Stimulated activated CD4-positive, alpha-beta T cell treated with anti-CD3 and anti-CD28 coated beads, Interleukin-12 subunit alpha, Interleukin-12 subunit beta, amount 100 ng/mL, for 4 hours (primary cell): Measurements from ENCODE around the gene SVIL.
"Not testable (repeated sequence)": the region's sequence is repeated elsewhere in the genome, so short reads cannot be mapped to it uniquely, and the experiment has no call there.

Source experiments
- DNase-seq: peaks from one replicate; pipeline ENCODE4 v3.0.0-alpha.2; 2020

SVIL gene

DNA sequence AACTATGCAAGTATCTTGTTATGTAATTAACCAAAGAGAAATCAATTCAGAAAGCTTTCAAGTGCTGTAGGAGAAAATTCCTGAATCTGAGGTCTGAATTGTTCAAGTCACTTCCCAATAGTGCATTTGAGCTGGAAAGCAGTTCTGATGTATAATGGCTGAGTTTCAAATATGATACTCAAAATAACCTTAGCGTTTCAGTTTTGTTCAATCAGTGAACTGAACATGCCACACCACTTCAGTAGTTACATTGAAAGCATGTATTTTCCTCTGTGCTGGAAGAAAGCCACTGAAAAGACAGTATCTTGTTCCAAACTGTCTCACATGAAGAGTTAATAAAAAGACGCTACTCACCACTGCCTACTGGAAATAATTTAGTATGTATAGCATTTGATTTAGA lies 64.5 kb downstream of the SVIL start:
- not testable (repeated sequence) for DNase-seq

GRCh38 chr10:29569795-29570194 lies 65.0 kb downstream of the SVIL start:
- no peak for DNase-seq

DNA sequence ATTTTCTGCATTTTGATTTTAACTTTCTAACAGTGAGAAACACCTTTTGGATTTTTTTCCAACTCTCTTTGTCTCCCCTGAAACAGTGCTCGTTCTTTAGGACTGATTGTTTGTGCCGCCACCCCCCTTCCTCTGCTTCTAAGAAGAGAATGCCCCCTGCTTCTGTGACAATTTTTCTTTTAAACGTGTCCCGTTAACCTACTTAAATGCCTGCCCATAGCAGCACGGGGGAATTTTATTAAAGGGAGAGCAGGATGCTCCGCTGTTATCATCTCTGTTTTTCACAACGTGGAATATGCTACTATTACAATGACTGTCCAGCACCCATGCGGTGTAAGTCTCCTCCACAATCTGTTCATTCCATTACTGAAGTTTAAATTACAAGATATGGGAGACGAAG lies 67.8 kb downstream of the SVIL start:
- no peak for DNase-seq

GRCh38 chr10:29566209-29566608 lies 68.6 kb downstream of the SVIL start:
- DNase-seq: not testable (repeated sequence)

DNA sequence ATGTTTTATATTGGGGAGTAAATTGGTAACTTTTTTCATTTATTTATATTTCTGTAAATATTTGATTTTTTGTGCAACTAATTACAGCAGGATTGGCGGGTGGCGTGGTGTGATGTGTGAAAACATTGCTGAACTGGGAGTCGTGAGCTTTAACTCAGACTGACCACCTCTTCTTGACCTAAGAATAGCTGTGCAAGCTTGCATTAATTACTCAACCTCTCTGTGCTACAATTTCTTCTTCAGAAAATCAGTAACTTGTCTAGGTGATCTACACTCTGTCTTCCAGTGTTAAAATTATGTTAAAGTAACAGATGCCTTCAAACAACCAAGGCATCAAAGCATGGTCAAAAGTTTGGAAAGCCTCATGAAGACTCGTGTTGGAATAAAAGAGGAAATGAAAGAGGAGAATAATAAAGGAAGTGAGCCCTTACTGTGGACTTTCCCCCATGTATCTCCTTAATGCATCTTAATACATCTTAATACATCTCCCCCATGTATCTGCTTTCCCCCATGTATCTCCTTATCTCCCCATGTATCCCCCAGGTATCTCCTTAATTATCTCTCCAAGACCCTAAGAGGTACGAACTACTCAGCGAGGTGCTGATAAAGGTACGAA lies 71.2 kb downstream of the SVIL start:
- DNase-seq: no peak

DNA sequence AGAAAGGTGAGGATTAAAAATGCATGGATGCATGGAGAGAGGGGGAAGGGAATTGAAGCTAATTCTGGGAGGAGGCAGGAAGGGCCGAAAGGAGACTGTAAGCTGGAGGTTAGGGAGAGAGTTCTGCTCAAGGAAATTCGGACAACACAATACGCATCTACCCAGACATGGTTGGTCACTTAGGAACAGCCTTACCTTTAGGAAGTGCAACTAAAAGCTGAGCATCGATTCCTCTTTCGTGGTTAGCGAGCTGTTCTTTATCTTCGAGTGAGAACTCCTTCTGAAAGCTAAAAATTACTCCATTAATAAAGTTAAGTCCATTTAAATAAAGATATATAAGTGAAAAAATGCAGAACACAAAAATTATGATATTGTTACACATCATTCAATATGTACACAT lies 71.8 kb downstream of the SVIL start:
- DNase-seq: not testable (repeated sequence)

DNA sequence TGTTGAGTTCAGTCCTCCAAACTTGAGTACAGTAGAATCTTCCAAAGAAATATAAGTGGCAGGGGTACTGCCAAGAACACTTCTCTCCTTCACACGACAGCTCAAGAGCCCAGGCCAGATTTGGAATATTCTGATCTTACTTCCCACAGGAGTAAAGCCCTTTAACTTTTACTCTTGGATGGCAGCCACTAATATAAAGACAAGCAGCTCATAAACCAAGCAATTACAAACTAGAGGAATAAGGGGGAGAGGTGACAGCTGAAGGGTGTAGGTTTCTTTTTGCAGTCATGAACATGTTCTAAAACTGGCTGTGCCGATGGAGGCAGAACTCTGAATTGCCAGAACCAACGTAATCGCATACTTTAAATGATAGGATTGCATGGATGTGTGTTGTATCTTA lies 74.8 kb downstream of the SVIL start:
- no peak for DNase-seq

- DNase-seq: no peak
Observed at GRCh38 chr10:29557665-29558064, 77.1 kb downstream of the SVIL start.

DNA sequence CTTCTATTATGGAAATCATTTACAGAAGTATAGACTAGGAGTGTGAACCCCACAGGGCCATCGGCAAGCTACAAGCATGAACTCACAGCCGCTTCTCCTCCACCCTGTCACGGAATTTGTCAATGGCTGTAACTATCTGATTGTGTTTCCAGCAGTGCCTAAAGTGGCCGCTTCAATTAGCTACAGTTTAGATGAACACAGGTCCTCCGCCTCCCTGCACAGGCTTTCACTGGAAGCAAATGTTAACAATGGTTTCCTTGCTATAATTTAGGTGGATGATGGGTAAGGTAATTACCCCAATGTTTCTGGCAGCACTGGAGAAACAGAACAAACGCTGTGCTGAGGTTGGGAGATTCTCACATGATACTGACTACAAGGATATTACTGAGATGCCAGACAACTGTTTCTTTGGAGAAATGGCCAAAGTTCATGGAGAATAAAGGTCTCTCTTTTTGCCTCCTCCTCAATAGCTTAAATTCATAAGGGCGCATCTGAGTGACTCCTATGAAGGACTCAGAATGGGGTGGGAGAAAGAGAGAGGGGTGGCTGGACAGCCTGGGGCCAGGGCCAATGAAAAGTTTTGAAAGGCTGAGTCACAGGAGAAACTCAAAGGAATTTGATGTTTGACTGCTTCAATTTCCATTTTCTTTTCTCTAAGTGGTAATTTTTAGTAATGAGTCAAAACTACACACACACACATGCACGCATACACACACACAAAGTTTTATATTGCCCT lies 78.9 kb downstream of the SVIL start:
- no peak for DNase-seq

- DNase-seq: no peak
Observed at GRCh38 chr10:29555091-29555745, 79.6 kb downstream of the SVIL start.

GRCh38 chr10:29554660-29555059 lies 80.1 kb downstream of the SVIL start:
- DNase-seq: no peak

GRCh38 chr10:29553544-29554250 lies 81.1 kb downstream of the SVIL start:
- no peak for DNase-seq

GRCh38 chr10:29553116-29553515 lies 81.7 kb downstream of the SVIL start:
- not testable (repeated sequence) for DNase-seq

DNA sequence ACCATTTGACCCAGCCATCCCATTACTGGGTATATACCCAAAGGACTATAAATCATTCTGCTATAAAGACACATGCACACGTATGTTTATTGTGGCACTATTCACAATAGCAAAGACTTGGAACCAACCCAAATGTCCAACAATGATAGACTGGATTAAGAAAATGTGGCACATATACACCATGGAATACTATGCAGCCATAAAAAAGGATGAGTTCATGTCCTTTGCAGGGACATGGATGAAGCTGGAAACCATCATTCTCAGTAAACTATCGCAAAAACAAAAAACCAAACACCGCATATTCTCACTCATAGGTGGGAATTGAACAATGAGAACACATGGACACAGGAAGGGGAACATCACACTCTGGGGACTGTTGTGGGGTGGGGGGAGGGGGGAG lies 85.3 kb downstream of the SVIL start:
- not testable (repeated sequence) for DNase-seq

- no peak for DNase-seq
Observed at GRCh38 chr10:29546773-29547313, 87.9 kb downstream of the SVIL start.

- DNase-seq: no peak
Observed at GRCh38 chr10:29545122-29545521, 89.6 kb downstream of the SVIL start.

DNA sequence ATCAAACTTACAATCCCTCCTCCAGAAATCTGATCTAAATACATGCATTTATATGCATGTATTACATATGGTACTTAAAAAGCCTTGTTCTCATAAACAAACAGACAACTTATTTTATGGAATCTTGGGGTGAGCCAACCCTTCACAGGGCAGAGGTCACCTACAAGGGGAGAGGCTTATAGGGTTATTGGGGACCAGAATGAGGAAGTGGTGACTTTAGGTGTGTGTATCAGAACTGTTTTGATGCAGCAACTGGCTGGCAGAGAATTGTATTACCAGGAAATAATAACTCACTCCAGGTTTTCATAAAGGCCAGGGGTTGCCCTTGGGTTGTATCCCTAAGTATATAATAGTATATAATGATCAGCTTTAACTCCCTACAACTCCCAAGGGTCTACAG lies 91.1 kb downstream of the SVIL start:
- DNase-seq: no peak

DNA sequence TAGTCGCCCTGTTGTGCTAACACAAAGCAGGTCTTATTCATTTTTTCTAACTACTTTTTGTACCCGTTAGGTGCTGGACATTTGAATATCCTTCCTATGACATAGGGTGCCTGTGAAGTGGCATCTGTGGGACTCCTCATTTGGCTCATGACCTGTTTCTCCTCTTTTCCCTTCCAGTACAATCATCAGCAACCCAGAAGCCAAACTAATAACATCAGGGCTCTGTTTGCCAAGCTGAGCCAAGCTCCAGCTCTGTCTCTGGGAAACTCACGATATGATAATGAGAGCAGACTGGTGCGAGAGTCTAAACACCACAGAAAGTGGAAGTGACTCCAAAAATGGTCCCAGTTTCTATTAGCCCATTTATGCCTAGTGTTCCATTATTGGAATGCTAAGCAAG lies 92.0 kb downstream of the SVIL start:
- no peak for DNase-seq

DNA sequence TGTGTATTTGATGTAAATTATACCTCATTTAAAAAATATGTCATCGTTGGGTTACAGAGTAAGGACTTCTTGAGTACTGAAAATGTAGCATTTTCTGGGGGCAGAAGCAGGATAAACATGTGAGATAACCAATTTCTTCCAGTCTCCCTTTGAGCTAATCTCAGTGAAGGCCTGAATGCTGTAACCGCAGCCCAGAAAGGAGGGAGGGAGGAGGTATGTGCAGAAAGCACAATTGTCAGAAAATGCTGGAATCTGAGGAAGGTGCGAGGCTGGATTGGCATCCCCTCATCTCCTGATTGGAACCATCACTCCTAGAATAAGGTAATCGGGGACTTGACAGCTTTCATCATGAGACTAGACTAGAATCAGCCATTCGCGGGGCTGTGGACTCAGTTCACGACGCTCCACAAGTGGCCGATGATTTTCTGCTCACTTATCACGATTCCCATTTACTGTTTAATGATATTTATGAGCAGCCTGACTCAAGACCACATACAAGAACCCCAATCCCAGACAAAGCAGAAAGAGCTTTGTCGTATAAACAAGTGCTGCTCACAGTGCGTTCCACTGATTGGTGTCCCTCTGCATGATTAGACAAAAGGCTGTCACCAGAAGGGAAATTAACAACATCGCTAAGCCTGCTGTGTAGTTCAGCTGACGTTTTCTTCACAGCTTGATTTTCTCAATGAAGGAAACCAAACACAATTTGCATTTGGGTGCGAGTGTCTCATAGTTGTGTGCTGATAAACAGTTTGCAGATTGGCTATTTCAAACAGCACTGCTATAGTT lies 93.2 kb downstream of the SVIL start:
- DNase-seq: no peak

GRCh38 chr10:29540016-29540415 lies 94.8 kb downstream of the SVIL start:
- DNase-seq: no peak

- DNase-seq: no peak
Observed at GRCh38 chr10:29539412-29539811, 95.4 kb downstream of the SVIL start.

- DNase-seq: no peak
Observed at GRCh38 chr10:29537799-29538198, 97.0 kb downstream of the SVIL start.
